Stimulated activated CD8-positive, alpha-beta memory T cell treated with anti-CD3 and anti-CD28 coated beads, Interleukin-4, amount 100 ng/mL, for 24 hours (primary cell): Measurements from ENCODE around the gene NDUFAF5.

Experiments
- DNase-seq: peaks from one replicate; pipeline ENCODE4 v3.0.0-alpha.2; 2020; ENCODE audit warnings: low read depth

The NDUFAF5 gene

GRCh38 chr20:13778827-13779226 lies 6.0 kb upstream of the NDUFAF5 start:
- no peak for DNase-seq

- DNase-seq: no peak
Measured at GRCh38 chr20:13783528-13783927, 1.3 kb upstream of the NDUFAF5 start.

- DNase-seq: no peak
Measured at GRCh38 chr20:13784271-13784892, 446 bp upstream of the NDUFAF5 start.

GRCh38 chr20:13786143-13786828 lies 1.5 kb downstream of the NDUFAF5 start:
- DNase-seq: no peak

GRCh38 chr20:13788167-13788834 lies 3.5 kb downstream of the NDUFAF5 start:
- DNase-seq: no peak

- no peak for DNase-seq
Measured at GRCh38 chr20:13790708-13791107, 5.9 kb downstream of the NDUFAF5 start.

- no peak for DNase-seq
Measured at GRCh38 chr20:13791540-13792459, 7.0 kb downstream of the NDUFAF5 start.

- no peak for DNase-seq
Measured at GRCh38 chr20:13793001-13793400, 8.2 kb downstream of the NDUFAF5 start.

GRCh38 chr20:13794667-13795066 lies 9.8 kb downstream of the NDUFAF5 start:
- DNase-seq: no peak

- no peak for DNase-seq
Measured at GRCh38 chr20:13799040-13799439, 14.2 kb downstream of the NDUFAF5 start.

GRCh38 chr20:13799974-13800373 lies 15.1 kb downstream of the NDUFAF5 start:
- DNase-seq: no peak

GRCh38 chr20:13800728-13801134 lies 15.9 kb downstream of the NDUFAF5 start:
- no peak for DNase-seq

- DNase-seq: no peak
Measured at GRCh38 chr20:13809373-13809772, 24.5 kb downstream of the NDUFAF5 start.

- no peak for DNase-seq
Measured at GRCh38 chr20:13809855-13810254, 25.0 kb downstream of the NDUFAF5 start.

- no peak for DNase-seq
Measured at GRCh38 chr20:13810446-13810845, 25.6 kb downstream of the NDUFAF5 start.

GRCh38 chr20:13813910-13814309 lies 29.1 kb downstream of the NDUFAF5 start:
- no peak for DNase-seq

GRCh38 chr20:13814672-13815071 lies 29.8 kb downstream of the NDUFAF5 start:
- DNase-seq: no peak

- no peak for DNase-seq
Measured at GRCh38 chr20:13816757-13817156, 31.9 kb downstream of the NDUFAF5 start.

GRCh38 chr20:13817342-13817741 lies 32.5 kb downstream of the NDUFAF5 start:
- no peak for DNase-seq

- no peak for DNase-seq
Measured at GRCh38 chr20:13819885-13820645, 35.2 kb downstream of the NDUFAF5 start.

- DNase-seq: no peak
Measured at GRCh38 chr20:13821876-13822275, 37.0 kb downstream of the NDUFAF5 start.

GRCh38 chr20:13822459-13822858 lies 37.6 kb downstream of the NDUFAF5 start:
- DNase-seq: no peak
